Pancreas (tissue), 10 donors: ENCODE results near the gene GJA9. TPM values are rescaled to one million over a fixed set of nuclear protein-coding genes. Genes with fewer than 3 reads are reported as not detected.
"Not testable (repeated sequence)": the region's sequence is repeated elsewhere in the genome, so short reads cannot be mapped to it uniquely, and the experiment has no call there.

Experiments
- ATAC-seq, 4 donors: fragments of 200-7000 bp; cut with Tn5 transposase; one replicate each; pipeline versions ENCODE4 v1.8.0 to v1.9.1; 2020; ENCODE audit warnings: mild to moderate bottlenecking in 4 of 4, moderate library complexity in 4 of 4
- DNase-seq, 6 donors: peaks; one replicate each; pipeline ENCODE4 v3.0.0-alpha.2; 2020
- FAIRE-seq: peaks from 2 replicates; lab custom pipeline; 2012; peaks lifted over from hg19 to GRCh38; lab: Jason Lieb, UNC
- H3K27ac ChIP-seq, 4 donors: fragments of 200-600 bp; sonication (generic); 1 replicate in 3 of 4; 2 replicates in 1 of 4; pipeline versions ENCODE4 v1.5.0 to v1.8.0; 2020
- H3K27me3 ChIP-seq, 4 donors: fragments of 200-600 bp; one replicate each; pipeline ENCODE4 v1.8.0; 2021
- H3K36me3 ChIP-seq, 3 donors: fragments of 200-600 bp; sonication (generic) in 1 of 3; one replicate each; pipeline versions ENCODE4 v1.5.0 to v1.8.0; 2020 to 2021
- H3K4me1 ChIP-seq, 3 donors: fragments of 200-600 bp; one replicate each; pipeline ENCODE4 v1.8.0; 2021
- H3K4me3 ChIP-seq, 4 donors: fragments of 200-600 bp; sonication (generic) in 2 of 4; one replicate each; pipeline versions ENCODE4 v1.5.0 to v1.8.0; 2020 to 2021
- H3K9me3 ChIP-seq, 4 donors: fragments of 200-600 bp; one replicate each; pipeline ENCODE4 v1.8.0; 2021
- CTCF ChIP-seq, 4 donors: fragments of 200-600 bp; sonication (generic) in 3 of 4; IDR thresholded peaks; one replicate each; pipeline versions ENCODE4 v1.5.0 to v1.8.0; 2021; ENCODE audit warnings: antibody characterized with exemption in 4 of 4
- WGBS, 2 donors: extraction: QIAGEN DNeasy Blood & Tissue Kit; methylation state at CpG; one replicate each; pipeline ENCODE4 v1.1.7; 2013; 5-methylcytosine and 5-hydroxymethylcytosine counted together
- intact Hi-C, 3 donors: fragments of 100-400 bp; cut with DNase I; formaldehyde crosslinking; loops; one replicate each; pipeline versions ENCODE4 v1.11.1 to v1.14.2; 2022
- polyA plus RNA-seq, 2 donors: library from polyadenylated mRNA; stranded (reverse); fragments of 200-250 nt; gene quantifications; one replicate each; pipeline ENCODE4 v1.2.3, GENCODE V29; 2013
- total RNA-seq, 6 donors: library from RNA; stranded (reverse); fragmentation: NEBNext Ultra II Directional in 4 of 6; extraction: Animal tissue kit (Norgen Biotek cat#: 25700) in 4 of 6; gene quantifications; one replicate each; pipeline versions ENCODE4 v1.2.1 to v1.2.4, GENCODE V29; 2021 to 2023
- donor health status: healthy with polysubstance abuse.
- donor health status: DM: no; HTN: no; CAD: no; lungs with moderate emphysema.
- donor health status: DM: no; HTN: no; CAD: no.
- donor health status: control.
- donor health status: control.
- donor health status: Bipolar disorder and iron deficiency.
- donor health status: DM: yes; HTN: yes; CAD: no.
- donor health status: DM: no; HTN: no; CAD: no.
- donor health status: DM: no; HTN: no; CAD: no.
- donor health status: DM: yes; HTN: yes; CAD: no.

Gene GJA9
- total and polyA plus RNA-seq, 8 donors = not detected

- H3K27ac ChIP-seq = no peak overlapping the region
- FAIRE-seq = no peak
- no peaks in the 10 kb centered on the region for H3K27me3 ChIP-seq
- no peak for ATAC-seq
- no peak for DNase-seq
- TF ChIP-seq CTCF (IDR thresholded peaks at IDR 0.05) = no peak
- intact Hi-C loops = no loop called here
- no peaks in the 10 kb centered on the region for H3K9me3 ChIP-seq
- no peak overlapping the region for H3K4me3 ChIP-seq
- H3K4me1 ChIP-seq = no peaks in the 10 kb centered on the region
- peaks cover 0 to 34% (median 0%) of the 10 kb centered on the region in 3 donors for H3K36me3 ChIP-seq
- WGBS, 2 donors = 73 to 93% methylated on average over 3 of the region's 3 CpGs
Observed at GRCh38 chr1:38846210-38846609, 35.2 kb downstream of the GJA9 start.

- intact Hi-C loops = not testable (repeated sequence)
Observed at GRCh38 chr1:38845088-38845487, 36.3 kb downstream of the GJA9 start.

GRCh38 chr1:38840281-38840680, 41.1 kb downstream of the GJA9 start:
- DNase-seq = no peak
- Histone ChIP-seq H3K27ac (no peak overlapping the region), H3K4me1 (no peaks in the 10 kb centered on the region), H3K9me3 (no peaks in the 10 kb centered on the region), H3K27me3 (no peaks in the 10 kb centered on the region), H3K36me3 (peaks cover 0 to 18% (median 10%) of the 10 kb centered on the region in 3 donors), H3K4me3 (no peak overlapping the region)
- WGBS, 2 donors = 63 to 70% methylated on average over 2 of the region's 2 CpGs
- FAIRE-seq = no peak
- TF ChIP-seq CTCF (IDR thresholded peaks at IDR 0.05) = no peak
- ATAC-seq = no peak
- intact Hi-C loops = no loop called here

More at GRCh38 chr1:38845088-38845487, 36.3 kb downstream of the GJA9 start:
- DNase-seq, H3K4me1 ChIP-seq, H3K4me3 ChIP-seq, FAIRE-seq, H3K9me3 ChIP-seq, H3K27me3 ChIP-seq, H3K27ac ChIP-seq, ATAC-seq: not testable (repeated sequence)
- 94 to 98% methylated on average over 3 of the region's 3 CpGs for WGBS, 2 donors
- peaks cover 0 to 25% (median 0%) of the 10 kb centered on the region in 3 donors for H3K36me3 ChIP-seq

GRCh38 chr1:38839363-38839762, 42.0 kb downstream of the GJA9 start:
- Histone ChIP-seq H3K4me3 (no peak overlapping the region), H3K4me1 (no peaks in the 10 kb centered on the region), H3K27ac (no peak overlapping the region), H3K9me3 (no peaks in the 10 kb centered on the region), H3K36me3 (peaks cover 0 to 18% (median 10%) of the 10 kb centered on the region in 3 donors), H3K27me3 (no peaks in the 10 kb centered on the region)
- intact Hi-C loops = no loop called here
- FAIRE-seq (no peak), DNase-seq (no peak), ATAC-seq (no peak)
- 85 to 89% methylated on average over 9 of the region's 9 CpGs for WGBS, 2 donors
- TF ChIP-seq CTCF (IDR thresholded peaks at IDR 0.05) = no peak

- FAIRE-seq, H3K4me3 ChIP-seq, H3K27ac ChIP-seq, intact Hi-C loops, DNase-seq, ATAC-seq, H3K4me1 ChIP-seq, H3K27me3 ChIP-seq, H3K9me3 ChIP-seq: not testable (repeated sequence)
- WGBS, 2 donors = 82% methylated on average over 10 of the region's 10 CpGs
- H3K36me3 ChIP-seq = peaks cover 0 to 18% (median 10%) of the 10 kb centered on the region in 3 donors
Observed at GRCh38 chr1:38836316-38836715, 45.1 kb downstream of the GJA9 start.
